CD4-positive, alpha-beta T cell treated with Interleukin-6 for 4 hours (primary cell): ENCODE measurements around the gene ITGA3.

ENCODE experiments used
- DNase-seq: peaks from one replicate; pipeline ENCODE4 v3.0.0-alpha.2; 2020; ENCODE audit warnings: mixed read lengths

The ITGA3 gene

DNA sequence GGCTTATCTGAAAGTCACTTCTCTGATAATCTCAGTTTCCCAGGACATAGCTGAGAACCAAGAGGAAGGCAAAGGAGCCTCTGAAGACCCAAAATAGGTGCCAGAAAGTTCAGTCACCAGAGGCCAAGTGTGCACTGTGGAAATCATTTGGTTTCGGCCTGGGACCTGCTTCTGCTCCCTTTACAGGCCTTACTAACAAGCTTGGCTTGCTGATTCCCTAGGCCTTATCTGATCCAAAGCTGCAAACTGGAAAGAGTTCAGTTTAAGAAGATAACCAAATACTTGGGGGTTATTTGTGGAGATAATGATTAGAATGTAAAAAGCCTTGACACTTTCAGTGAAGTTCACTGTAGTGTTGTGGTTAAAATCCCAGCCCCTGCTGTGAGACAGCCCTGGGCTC lies 17.0 kb downstream of the ITGA3 start:
- no peak for DNase-seq

GRCh38 chr17:50074227-50074626 lies 18.3 kb downstream of the ITGA3 start:
- no peak for DNase-seq

DNA sequence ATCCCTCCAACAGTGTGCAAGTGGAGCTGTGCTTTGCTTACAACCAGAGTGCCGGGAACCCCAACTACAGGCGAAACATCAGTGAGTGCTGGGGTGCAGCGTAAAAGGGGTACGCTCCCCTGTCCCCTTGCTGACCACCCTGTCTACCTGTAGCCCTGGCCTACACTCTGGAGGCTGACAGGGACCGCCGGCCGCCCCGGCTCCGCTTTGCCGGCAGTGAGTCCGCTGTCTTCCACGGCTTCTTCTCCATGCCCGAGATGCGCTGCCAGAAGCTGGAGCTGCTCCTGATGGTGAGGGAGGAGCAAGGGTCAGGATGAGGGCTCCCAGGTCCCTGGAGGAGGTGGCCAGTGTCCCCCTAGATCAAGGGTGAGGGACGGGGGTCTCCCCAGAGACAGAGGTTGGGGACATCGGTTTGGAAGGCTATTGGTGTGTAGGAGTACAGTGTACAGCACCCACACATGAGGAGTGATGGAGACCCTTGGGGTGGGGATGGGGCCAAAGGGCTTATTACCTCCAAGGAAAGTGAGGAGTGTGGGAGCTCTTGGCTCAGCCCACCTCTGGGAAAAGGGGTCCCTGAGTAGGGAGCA lies 19.6 kb downstream of the ITGA3 start:
- no peak for DNase-seq

- DNase-seq = no peak
These were observed 20.3 kb downstream of the ITGA3 start for GRCh38 chr17:50076221-50076590.

GRCh38 chr17:50076591-50077235 lies 20.8 kb downstream of the ITGA3 start:
- no peak for DNase-seq

- DNase-seq = no peak
These were observed 22.5 kb downstream of the ITGA3 start for GRCh38 chr17:50078430-50078829.

DNA sequence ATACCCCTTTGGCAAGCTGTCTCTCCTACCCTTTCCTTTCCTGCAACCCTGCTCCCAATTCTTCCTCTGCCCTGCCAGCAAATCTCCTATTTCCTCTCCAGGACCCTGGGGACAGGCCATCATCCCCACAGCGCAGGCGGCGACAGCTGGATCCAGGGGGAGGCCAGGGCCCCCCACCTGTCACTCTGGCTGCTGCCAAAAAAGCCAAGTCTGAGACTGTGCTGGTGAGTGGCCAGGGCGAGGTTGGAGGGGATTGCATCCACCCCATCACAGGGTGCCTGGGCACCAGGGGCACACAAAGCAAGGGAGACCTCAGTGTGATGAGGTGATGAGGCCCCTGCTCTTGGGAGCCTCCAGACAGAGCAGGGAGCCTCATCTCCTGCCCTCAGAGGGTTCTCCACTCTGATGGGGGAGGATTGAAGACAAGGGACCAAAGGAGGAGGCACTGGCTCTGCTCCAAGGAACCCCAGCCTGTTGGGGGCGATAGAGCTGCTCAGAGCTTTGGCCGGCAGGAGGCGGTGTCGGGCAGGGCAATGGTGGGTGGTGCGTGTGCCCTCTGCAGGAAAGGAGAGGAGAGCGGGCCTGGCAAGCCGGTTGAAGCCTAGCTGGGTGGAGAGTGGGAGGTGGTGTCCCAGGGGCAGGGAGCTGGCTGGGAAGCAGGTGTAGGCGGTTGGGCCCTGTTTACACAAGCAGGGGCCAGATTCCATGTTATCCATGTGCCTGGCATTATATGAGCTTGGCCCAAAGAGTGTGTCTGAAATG lies 23.6 kb downstream of the ITGA3 start:
- peak; percentile 17 for DNase-seq

DNA sequence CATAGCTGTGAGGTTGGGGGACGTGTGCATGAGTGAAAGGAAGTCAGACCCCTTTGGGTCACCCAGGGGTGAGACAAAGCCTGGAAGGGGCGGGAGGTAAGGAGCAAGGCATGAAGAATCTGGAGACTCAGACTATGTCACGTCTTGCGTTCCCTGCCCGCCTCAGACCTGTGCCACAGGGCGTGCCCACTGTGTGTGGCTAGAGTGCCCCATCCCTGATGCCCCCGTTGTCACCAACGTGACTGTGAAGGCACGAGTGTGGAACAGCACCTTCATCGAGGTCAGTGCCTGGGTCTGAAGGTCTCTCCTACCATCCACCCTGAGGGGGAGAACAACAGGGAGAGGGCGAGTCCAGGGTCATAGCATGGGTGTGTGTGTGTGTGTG lies 24.2 kb downstream of the ITGA3 start:
- DNase-seq = no peak

- DNase-seq = no peak
These were observed 24.9 kb downstream of the ITGA3 start for GRCh38 chr17:50080827-50081226.

DNA sequence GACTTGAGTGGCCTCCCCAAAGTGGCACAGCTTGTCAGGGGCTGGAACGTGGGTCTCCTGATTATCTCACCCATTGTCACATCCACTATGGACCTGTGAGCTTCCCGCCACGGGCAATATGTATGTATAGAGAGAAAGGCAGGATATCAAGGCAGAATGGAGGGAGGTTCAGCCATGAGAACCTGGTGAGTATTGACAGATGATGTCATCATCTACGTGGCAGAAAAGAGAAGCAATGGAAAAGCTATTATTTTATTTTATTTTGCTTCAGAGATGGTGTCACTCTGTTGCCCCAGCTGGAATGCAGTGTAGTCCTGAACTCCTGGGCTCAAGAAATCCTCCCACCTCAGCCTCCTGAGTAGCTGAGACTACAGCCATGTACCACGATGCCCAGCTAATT lies 25.8 kb downstream of the ITGA3 start:
- DNase-seq = no peak

- peak; percentile 81 for DNase-seq
These were observed 31.5 kb downstream of the ITGA3 start for GRCh38 chr17:50087246-50087911.

- no peak for DNase-seq
These were observed 32.0 kb downstream of the ITGA3 start for GRCh38 chr17:50087912-50088405.

DNA sequence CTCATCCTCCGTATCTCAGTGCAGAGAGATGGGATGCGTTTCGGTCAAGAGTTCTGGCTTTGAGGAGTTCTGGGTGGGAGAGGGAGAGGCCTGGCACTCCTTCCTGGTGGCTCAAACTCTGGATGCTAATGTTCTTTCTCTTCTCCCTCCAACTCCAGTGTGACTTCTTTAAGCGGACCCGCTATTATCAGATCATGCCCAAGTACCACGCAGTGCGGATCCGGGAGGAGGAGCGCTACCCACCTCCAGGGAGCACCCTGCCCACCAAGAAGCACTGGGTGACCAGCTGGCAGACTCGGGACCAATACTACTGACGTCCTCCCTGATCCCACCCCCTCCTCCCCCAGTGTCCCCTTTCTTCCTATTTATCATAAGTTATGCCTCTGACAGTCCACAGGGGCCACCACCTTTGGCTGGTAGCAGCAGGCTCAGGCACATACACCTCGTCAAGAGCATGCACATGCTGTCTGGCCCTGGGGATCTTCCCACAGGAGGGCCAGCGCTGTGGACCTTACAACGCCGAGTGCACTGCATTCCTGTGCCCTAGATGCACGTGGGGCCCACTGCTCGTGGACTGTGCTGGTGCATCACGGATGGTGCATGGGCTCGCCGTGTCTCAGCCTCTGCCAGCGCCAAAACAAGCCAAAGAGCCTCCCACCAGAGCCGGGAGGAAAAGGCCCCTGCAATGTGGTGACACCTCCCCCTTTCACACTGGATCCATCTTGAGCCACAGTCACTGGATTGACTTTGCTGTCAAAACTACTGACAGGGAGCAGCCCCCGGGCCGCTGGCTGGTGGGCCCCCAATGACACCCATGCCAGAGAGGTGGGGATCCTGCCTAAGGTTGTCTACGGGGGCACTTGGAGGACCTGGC lies 33.3 kb downstream of the ITGA3 start:
- no peak for DNase-seq

GRCh38 chr17:50090071-50090470 lies 34.2 kb downstream of the ITGA3 start:
- no peak for DNase-seq

GRCh38 chr17:50090971-50091917 lies 35.3 kb downstream of the ITGA3 start:
- DNase-seq = no peak

DNA sequence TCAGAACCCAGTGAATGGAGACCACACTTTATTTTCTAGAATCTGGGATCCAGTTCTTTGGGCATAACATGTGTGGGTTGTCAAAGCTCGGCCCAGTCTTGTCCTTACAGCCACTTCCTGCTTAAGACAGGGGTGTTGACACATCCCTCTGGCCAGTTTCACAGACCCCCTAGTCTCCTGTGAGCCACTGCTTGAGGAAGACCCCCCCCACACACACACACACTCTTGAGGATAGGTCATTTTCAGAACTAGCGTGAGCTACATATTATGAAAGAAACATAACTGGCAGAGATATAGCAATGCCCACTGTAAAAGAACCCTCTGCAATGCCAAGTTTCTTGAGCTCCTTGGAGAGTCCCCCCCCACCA lies 36.0 kb downstream of the ITGA3 start:
- DNase-seq = no peak

DNA sequence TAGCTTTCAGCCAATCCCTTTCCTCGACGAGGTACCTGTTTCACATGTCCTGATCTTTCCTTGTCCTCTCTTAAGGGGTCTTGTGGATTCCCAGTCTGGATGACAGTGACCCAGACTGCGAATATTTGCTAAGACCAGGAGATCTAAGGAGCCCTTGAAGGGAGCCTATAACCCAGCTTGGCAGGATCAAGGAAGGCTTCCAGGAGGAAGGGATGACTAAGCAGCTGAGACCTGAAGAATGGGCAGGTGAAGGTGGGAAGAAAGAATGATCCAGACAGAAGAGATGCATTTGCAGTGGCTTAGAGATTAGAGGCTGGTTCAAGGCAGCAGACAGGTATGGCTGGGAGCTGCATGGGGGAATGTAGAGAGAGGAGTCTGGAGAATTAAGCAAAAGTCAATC lies 37.3 kb downstream of the ITGA3 start:
- no peak for DNase-seq

- no peak for DNase-seq
These were observed 37.9 kb downstream of the ITGA3 start for GRCh38 chr17:50093807-50094206.

- peak; percentile 94 for DNase-seq
These were observed 38.4 kb downstream of the ITGA3 start for GRCh38 chr17:50094243-50094752.

GRCh38 chr17:50094753-50095619 lies 39.1 kb downstream of the ITGA3 start, which contains the start of gene PDK2:
Gene PDK2 (plus strand): TSS chr17:50095351. CDS start chr17:50095436, 85 bp downstream.
- peak; percentile 97 for DNase-seq
